GM18873 (cell line): ENCODE measurements around the gene SLC30A7.
"Not testable (repeated sequence)": the region's sequence is repeated elsewhere in the genome, so short reads cannot be mapped to it uniquely, and the experiment has no call there.

Experiments used
- ATAC-seq: cut with Tn5 transposase; IDR thresholded peaks from one replicate; pipeline ENCODE4 v1.9.1; 2021; ENCODE audit warnings: mild to moderate bottlenecking, moderate library complexity, moderate number of reproducible peaks; ENCODE audit not compliant: unreplicated experiment, low FRiP score

SLC30A7 gene

DNA sequence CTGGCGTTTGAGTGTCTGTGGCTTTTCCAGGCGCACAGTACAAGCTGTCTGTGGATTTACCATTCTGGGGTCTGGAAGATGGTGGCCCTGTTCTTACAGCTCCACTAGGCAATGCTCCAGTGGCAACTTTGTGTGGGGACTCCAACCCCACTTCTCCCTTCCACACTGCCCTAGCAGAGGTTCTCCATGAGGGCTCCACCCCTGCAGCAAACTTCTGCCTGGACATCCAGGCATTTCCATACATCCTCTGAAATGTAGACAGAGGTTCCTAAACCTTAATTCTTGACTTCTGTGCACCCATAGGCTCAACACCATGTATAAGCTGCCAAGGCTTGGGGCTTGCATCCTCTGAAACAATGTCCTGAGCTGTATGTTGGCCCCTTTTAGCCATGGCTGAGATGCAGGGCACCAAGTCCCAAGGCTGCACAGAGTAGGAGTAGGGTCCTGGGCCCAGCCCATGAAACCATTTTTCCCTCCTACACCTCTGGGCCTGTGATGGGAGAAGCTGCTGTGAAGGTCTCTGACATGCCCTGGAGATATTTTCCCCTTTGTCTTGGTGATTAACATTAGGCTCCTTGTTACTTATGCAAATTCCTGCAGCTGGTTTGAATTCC lies 5.9 kb upstream of the SLC30A7 start:
- not testable (repeated sequence) for ATAC-seq

DNA sequence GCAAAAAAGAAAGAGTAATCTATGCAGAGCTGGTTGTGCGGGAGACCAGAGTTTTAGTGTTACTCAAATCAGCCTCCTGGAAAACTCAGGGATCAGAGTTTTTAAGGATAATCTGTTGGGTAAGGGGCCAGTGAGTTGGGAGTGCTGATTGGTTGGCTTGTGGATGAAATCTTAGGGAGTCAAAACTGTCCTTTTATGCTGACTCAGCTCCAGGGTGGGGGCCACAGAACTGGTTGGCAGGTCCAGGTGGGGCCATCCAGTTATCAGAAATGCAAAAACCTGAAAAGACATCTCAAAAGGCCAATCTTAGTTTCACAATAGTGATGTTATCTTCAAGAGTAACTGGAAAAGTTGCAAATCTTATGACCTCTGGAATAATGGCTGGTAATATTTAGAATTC lies 4.5 kb upstream of the SLC30A7 start:
- no peak for ATAC-seq

DNA sequence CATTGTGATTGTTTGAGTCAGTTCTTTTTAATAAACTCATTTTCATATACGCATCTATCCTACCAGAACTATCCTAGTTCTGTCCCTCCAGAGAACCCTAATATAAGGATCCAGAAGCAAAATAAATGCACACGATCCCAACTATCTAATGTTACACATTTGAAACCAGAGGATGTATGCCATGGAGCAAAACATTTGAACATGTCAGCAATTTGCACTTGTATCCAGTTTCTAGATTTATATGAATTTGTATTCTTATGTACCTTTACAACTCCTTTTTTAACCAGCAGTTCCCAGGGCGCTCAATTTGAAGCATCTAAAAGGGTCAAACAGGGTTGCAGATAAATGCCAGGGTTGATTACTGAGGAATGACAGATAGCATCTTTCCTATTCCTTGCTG lies 3.3 kb upstream of the SLC30A7 start:
- no peak for ATAC-seq

DNA sequence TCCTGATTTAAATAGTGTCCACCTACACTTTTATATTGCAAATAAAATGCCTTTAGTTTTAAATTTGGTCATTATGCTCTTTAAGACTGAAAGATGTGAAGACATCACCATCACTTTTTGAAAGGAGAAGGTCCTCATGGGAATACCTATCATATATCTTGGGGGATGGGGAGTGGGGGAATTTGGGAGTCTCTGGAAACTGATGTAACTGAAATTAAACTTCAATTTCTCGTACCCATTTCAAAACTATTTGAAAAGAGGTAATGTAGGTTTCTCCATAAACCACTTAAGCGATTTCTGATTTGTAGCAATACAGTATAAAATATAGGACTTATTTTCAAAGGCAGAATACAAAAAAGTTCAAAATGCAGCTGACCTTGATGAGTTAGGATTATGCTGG lies 2.2 kb upstream of the SLC30A7 start:
- ATAC-seq: no peak

DNA sequence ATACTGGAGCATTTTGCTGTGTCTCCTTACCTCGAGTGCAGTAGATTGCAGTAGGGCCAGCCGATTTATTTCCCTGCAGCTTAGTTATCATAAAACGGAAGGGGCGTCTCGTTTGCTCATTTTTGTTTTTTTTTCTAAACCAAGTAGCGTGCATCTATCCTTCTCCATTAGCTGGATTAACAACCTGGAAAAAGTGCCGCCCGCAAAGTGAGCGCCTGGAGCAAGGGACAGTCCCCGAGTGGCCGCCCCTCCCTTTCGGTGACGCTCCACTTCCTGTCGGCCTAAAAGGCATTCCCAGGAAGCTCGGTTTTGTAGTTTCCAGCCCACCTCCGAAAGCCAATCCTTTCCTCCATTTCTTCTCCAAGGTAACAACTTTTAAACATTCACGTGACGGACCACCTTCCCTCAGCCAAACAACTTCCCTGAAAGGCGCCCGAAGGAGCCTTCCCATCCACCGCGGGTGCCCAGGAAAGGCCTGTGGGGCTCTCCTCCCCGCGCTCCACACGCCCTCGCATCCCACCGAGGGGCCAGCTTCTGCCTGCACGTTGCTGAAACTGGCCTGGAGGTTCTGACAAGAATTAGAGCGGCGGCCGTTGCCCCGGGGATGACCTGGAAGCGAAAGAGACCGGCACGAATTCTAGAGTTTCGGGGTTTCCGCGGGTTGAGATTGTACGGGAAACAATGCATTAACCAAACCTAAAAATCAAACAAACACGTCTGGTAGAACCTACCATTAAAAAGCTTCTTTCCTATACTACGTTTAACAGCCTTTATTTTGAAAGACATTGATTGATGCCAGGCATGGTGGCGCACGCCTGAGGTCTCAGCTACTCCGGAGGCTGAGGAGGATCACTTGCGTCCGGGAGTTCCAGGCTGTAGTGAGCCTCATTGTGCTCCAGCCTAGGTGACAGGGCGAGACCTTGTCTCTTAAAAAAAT lies 1.0 kb upstream of the SLC30A7 start, which contains the start of gene EXTL2:
EXTL2 (minus strand) TSS at position 240 of the 937 bp plus-strand sequence. CDS start 6,085 bp downstream, outside the sequence.
- ATAC-seq: peak; percentile 33

DNA sequence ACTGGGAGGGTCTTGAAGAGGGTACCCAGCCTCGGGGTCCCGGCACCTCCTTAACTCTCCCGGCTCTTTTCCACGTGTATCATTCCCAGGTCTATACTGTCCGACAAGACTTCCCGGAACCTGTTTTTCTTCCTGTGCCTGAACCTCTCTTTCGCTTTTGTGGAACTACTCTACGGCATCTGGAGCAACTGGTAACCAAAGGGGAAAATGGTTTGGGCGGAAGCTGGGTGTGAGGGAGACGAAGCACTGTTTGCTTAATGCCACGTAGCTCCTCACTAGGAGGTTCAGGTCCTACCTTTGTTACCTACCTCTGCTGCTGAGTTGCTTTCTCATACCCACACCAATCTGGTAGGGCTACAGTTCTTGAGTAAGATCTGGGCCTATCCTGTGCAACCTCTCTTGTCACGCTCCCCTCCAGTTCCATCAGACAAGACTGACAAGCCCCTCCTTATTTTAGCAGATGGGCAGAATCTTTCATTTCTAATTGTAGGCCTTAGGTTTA lies 642 bp downstream of the SLC30A7 start:
- peak; percentile 42 for ATAC-seq

DNA sequence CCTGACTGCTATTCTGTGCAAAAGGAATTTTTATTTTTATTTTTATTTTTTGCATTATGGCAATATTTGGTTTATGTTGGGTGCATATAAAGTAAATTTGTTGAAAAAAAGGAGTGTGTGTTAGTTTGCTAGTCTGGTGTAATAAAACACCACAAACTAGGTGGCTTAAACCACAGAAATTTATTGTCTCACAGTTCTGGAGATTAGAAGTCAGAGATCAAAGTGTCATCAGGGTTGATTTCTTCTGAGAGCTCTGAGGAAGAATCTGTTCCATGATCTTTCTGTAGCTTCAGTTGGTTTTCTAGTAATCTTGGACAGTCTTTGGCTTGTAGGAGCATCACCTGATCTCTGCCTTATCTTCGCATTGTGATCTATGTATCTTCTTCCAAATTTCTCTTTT lies 6.5 kb downstream of the SLC30A7 start:
- ATAC-seq: no peak

DNA sequence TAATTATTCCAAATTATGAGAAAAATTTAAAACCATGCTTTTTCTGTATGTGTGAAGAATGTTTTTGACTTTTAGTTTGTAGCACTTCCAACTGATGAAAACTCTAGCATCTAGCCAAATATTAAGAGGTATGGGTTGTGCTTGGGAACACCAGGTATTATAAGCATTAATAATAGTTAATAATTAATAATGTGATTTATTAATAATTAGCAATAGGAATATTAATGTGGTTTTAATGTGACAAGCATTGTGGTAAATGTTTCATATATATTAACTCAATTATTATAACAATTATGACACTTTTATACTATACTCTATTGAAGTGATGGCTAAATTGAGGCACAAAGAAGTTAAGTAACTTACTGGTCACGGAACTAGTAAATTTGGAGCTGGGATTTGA lies 7.9 kb downstream of the SLC30A7 start:
- no peak for ATAC-seq

DNA sequence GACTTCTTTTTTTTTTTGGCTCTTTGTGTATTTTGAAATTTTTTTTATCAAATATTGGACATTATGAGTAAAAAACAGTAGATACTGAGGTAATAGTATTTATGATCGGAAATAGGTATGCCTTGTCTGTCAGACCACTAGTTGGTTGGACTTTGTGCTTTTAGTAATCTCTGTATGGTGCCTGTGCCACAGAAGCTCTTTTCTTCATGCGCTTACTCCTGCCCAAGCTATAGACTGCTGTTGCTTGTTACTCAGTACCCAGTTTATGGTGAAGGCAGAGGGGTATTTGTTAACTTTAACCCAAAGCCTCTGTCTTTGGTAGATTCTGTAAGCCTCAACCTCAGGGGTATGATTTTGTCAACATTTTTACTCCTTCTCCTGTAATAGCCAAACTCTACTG lies 8.6 kb downstream of the SLC30A7 start:
- ATAC-seq: no peak

DNA sequence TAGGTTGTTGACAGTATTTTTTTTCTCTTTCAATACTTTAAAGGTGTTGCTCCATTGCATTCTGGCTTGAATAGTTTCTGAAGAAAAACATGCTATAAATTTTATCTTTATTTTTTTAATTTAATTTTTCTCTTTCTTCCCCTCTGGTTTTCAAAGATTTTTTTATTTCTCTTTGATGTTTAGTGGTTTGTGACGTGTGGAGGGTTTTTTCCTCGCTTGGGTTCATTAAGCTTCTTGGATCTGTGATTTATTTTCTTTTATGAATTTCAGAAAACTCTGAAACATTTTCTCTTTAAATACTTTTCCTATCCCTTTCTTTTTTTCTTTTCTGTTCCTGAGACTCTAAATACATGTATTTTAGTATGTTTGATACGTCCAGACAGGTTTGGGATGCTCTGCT lies 9.3 kb downstream of the SLC30A7 start:
- ATAC-seq: no peak

DNA sequence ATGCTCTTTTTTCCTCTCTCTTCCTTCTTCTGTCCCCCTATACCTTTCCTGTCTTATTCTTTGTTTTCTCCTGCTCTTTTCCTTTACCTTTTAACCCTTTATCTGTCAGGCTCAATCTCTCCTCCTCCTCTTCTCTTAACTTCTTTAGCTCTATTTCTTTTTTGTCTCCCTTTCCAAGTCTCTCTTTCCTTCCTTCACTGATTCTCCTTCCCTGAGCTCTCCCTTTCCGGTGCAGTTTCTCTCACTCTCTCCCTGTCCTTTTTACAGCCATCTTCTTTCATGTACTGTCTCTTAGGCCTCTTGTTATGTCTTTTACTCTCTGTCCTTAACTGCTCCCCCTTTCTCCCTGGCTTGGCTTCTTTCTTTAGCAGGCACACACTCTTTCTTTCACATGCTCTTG lies 12.0 kb downstream of the SLC30A7 start:
- ATAC-seq: no peak

DNA sequence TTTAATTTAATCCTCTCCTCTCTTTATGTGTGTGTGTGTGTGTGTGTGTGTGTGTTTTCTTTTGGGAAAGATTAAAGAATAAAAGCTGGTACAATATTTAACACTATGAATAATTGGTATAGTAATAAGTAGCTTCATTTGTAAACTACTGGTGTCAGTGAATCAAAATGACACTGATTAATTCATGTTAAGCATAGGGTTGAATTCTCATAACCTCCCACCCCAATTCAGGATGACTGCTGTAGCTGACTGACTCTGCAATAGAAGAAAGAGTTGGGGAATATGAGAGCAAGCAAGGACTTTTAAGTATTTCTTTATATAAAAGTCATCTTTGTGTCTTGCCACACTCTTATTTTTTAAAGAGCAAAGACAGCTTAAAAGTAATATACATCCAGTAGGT lies 13.1 kb downstream of the SLC30A7 start:
- no peak for ATAC-seq

DNA sequence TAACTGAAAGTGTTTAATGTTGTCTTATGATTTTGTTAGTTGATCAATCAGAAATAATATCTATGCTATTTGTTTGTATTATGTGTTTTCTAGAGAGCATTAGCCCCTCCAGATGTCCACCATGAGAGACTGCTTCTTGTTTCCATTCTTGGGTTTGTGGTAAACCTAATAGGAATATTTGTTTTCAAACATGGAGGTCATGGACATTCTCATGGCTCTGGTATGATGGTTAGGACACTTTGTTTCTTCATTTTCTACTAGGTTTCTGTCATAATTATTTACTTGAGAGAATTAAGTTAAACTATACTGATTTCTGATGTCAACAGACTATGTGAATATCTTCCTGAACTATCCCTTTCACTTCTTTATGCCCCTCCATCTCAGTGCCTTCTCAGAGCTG lies 16.1 kb downstream of the SLC30A7 start:
- no peak for ATAC-seq

DNA sequence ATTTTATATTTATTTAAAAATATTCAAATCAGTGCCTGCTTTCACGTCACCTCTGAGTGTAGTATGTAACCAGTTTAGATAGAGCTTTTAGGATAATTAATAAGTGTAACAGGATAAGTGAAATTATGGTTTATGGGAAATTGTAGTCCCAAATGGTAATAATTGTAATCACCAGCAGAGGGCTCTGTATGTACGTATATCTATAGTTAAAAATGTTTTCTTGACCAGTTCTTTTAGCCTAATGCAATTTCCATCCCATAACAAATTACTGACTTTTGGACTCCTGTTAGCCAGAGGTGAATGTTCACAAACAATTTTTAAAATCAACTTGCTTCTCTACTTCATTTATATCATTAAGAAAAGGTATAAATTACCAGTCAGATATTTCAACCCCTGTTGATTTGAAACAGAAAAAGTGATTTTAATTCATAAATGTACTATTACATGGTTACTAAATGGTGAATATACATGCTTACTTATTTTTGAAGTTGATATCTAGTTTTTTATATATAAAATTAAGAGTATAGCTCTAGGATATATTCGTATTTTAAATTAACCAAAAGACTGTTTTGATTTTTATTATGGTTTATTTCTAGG lies 25.3 kb downstream of the SLC30A7 start:
- no peak for ATAC-seq

DNA sequence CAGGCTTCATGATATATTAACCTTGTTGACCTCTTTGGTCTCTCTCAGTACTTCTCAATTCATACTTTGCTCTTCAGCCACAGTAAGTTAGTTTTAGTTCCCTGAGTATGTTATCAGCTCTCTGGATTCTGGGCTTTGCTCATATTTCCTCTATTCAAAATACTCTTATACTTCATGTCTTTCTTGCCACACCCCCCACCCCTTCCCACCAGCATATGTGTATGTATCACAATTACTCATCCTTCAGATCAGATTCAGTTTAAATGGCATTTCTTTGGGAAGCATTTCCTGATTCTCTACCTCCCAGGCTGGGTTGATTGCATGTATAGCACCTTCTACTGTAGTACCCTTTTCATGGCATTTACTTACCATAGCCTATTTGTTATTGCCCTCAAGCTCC lies 28.3 kb downstream of the SLC30A7 start:
- no peak for ATAC-seq

DNA sequence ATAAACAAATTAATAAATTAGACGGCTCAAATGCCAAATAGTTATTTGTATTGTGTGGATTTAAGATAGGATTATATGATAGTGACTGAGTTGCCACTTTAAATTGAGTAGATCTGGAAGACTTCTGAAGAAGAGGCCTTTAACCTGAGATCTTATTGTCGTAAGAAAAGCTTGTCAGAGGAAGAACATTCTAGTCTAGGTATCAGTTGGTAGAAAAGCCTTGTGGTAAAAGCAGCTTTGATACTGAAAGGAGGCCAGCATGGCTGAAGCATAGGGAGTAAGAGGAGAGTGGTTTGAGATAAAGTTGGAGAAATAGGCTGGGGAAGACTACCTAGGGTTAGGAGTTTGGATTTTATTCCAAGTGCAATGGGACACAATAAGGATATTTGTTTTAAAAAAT lies 29.1 kb downstream of the SLC30A7 start:
- ATAC-seq: no peak

DNA sequence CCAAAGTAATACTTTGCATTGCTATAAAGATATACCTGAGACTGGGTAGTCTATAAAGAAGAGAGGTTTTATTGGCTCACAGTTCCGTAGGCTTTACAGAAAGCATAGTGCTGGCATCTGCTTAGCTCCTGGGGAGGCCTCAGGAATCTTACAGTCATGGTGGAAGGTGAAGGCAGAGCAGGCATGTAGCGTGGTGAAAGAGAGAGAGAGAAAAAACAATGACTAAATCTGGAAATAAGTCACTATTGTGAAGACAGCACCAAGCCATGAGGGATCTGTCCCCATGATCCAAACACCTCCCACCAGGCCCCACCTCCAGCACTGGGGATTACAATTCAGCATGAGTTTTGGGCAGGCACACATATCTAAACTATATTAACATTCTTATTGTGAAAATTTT lies 30.4 kb downstream of the SLC30A7 start:
- no peak for ATAC-seq

DNA sequence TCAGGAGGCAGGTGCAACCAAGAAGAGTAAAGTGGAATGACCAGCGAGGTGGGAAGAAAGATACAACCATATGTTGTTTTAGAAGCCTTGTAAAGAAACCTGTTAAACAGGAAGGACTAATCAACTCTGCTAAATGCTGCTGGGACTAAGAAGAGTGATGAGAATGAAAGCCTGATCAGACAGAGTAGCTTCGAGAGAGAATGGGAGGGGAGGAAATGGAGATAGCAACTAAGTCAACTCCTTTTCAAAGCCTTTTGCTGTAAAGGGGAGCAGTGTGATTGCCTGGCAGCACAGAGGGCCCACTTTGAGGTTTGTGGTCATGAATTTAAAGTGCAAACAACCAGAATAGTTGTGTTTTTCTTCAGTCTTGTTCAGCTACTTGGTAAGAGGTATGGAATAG lies 31.4 kb downstream of the SLC30A7 start:
- ATAC-seq: no peak

DNA sequence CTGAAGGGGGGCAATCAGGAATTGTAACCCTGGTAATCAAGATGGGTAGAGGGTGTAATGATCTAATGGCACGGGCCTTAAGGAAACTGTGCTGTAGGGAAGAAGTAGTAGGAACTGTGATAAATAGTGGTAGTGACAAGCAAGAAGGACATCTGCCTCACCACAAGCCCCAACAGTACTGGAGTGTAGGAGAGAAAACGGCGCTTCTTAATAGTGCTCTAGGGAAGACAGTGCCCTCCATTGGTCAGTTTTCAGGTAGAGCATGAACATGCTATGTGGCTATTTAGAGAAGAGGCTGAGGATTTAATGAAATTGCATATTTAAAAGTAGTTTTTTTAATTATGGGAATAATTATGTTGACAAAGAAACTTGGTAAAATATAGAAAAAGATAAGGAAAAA lies 32.2 kb downstream of the SLC30A7 start:
- ATAC-seq: no peak

DNA sequence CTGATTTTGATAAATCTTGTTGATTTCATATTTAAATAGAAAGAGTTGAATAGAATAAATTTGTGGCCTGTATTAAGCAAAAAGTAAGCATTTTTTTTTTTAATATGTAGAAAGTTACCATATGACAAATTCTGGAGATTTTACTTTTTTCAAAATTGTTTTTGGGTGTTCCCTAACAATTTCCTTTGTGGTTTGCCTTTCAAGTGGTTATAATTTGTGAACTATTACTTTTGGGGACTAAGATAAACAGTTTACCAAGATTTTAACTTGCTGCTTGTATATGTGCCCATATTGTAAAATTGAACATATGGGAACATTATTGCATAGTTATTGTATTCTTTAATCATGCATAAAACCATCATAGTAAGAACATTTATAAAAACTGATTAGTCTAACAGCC lies 34.6 kb downstream of the SLC30A7 start:
- ATAC-seq: no peak

DNA sequence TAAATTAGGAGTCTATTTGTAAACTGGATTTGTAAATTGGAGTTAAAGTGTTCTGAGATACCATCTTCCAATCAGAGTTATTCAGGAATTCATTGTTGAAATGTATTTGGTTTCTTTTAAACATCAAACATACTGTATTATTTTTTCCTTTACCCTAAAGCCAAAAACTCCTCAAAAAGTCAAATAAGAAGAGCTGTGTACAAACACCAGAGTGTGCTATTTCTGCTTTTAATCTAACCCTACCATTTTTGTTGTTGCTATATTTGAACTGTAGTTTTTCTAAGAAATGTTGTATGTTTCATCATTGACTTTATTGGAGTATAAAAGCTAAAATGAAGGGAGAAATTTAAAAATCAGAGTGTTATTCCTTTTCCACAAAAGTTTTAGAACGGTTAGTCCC lies 35.8 kb downstream of the SLC30A7 start:
- ATAC-seq: no peak
